MCF 10A (cell line): ENCODE data around the gene PKNOX2. TPM values are rescaled to one million over a fixed set of nuclear protein-coding genes. Genes with fewer than 3 reads are reported as not detected.

Experiments
- BruUV-seq: library from RNA; stranded (reverse); fragments of 400-500 nt; replicated peaks from 2 replicates; lab custom pipeline; 2021; lab: Mats Ljungman, UMichigan
- CTCF ChIA-PET: fragments of 300-600 bp; sonication (Branson Sonifier 250); formaldehyde crosslinking; extraction: SDS; loops from one replicate; lab custom pipeline; 2021; ENCODE audit warnings: antibody characterized with exemption, inconsistent platforms; lab: Yijun Ruan, JAX
- POLR2A ChIA-PET: fragments of 300-600, 350-650 bp; sonication (Branson Sonifier 250); formaldehyde crosslinking; extraction: SDS; loops from one replicate; lab custom pipeline; 2020; ENCODE audit warnings: antibody characterized with exemption, inconsistent platforms; lab: Yijun Ruan, JAX
- DNase-seq: peaks from one replicate; pipeline ENCODE4 v3.0.0-alpha.2; 2018; ENCODE audit not compliant: unreplicated experiment
- H3K27ac Mint-ChIP-seq: one replicate; pipeline ENCODE4 v1.8.0; 2022; ENCODE audit warnings: mild to moderate bottlenecking, low read depth, mixed read lengths; ENCODE audit not compliant: unreplicated experiment
- H3K27me3 Mint-ChIP-seq: one replicate; pipeline ENCODE4 v1.8.0; 2022; ENCODE audit warnings: mixed read lengths; ENCODE audit not compliant: insufficient read depth, unreplicated experiment
- H3K36me3 Mint-ChIP-seq: one replicate; pipeline ENCODE4 v1.8.0; 2022; ENCODE audit warnings: mild to moderate bottlenecking, moderate library complexity, mixed read lengths; ENCODE audit not compliant: insufficient read depth, unreplicated experiment
- H3K4me1 Mint-ChIP-seq: one replicate; pipeline ENCODE4 v1.8.0; 2022; ENCODE audit warnings: mixed read lengths; ENCODE audit not compliant: insufficient read depth, unreplicated experiment
- H3K4me3 Mint-ChIP-seq: one replicate; pipeline ENCODE4 v1.8.0; 2022; ENCODE audit warnings: mild to moderate bottlenecking, moderate library complexity, mixed read lengths; ENCODE audit not compliant: unreplicated experiment
- H3K9me3 Mint-ChIP-seq: one replicate; pipeline ENCODE4 v1.8.0; 2022; ENCODE audit warnings: mixed read lengths; ENCODE audit not compliant: unreplicated experiment
- CTCF ChIP-seq: fragments of 200-600 bp; IDR thresholded peaks from one replicate; pipeline ENCODE4 v1.8.0; 2022; ENCODE audit warnings: antibody characterized with exemption, mild to moderate bottlenecking; ENCODE audit not compliant: unreplicated experiment
- intact Hi-C: fragments of 100-400 bp; cut with micrococcal nuclease; formaldehyde crosslinking; loops from 2 replicates; pipeline ENCODE4 v1.14.1; 2022
- total RNA-seq: library from RNA; stranded (reverse); gene quantifications from 2 replicates; pipeline ENCODE4 v1.2.3, GENCODE V29; 2022

PKNOX2 gene
- total RNA-seq, 1 experiment from 2014 or later: not detected

- CTCF ChIA-PET: interaction anchor here (0.9 to 1.2 kb wide), 3 partner anchors 14 to 28 kb away, joined by 3 to 4 read pairs (median 3); no protein-coding TSS in a partner anchor
- intact Hi-C loops: no loop called here
- no peak for TF ChIP-seq CTCF
Observed at GRCh38 chr11:125376856-125377255, 212.3 kb downstream of the PKNOX2 start.

GRCh38 chr11:125378083-125378482 is 213.5 kb downstream of the PKNOX2 start:
- POLR2A ChIA-PET: no interaction called here
- DNase-seq: no peak
- Mint-ChIP-seq H3K4me1 (peaks cover 18% of the 10 kb centered on the region), H3K4me3 (no peak overlapping the region), H3K9me3 (no peaks in the 10 kb centered on the region), H3K36me3 (no peaks in the 10 kb centered on the region), H3K27ac (no peak overlapping the region), H3K27me3 (peaks cover 79% of the 10 kb centered on the region)
- intact Hi-C loops: no loop called here
- CTCF ChIA-PET: interaction anchor here (0.6 kb wide), 1 partner anchor 62 kb away, joined by 6 read pairs; no protein-coding TSS in a partner anchor
- TF ChIP-seq CTCF: no peak
- no TSS peak for BruUV-seq

More at GRCh38 chr11:125376856-125377255, 212.3 kb downstream of the PKNOX2 start:
- H3K27me3 Mint-ChIP-seq: peaks cover 80% of the 10 kb centered on the region
- H3K4me3 Mint-ChIP-seq: peak overlapping the region; percentile 17
- no peaks in the 10 kb centered on the region for H3K9me3 Mint-ChIP-seq
- BruUV-seq: no TSS peak
- POLR2A ChIA-PET: no interaction called here
- no peaks in the 10 kb centered on the region for H3K36me3 Mint-ChIP-seq
- H3K4me1 Mint-ChIP-seq: peaks cover 13% of the 10 kb centered on the region
- H3K27ac Mint-ChIP-seq: no peak overlapping the region
- peak; percentile 43 for DNase-seq

GRCh38 chr11:125378571-125378970 is 214.0 kb downstream of the PKNOX2 start:
- ChIA-PET POLR2A (no interaction called here), CTCF (interaction anchor here (0.6 kb wide), 1 partner anchor 62 kb away, joined by 6 read pairs; no protein-coding TSS in a partner anchor)
- no peak for DNase-seq
- Mint-ChIP-seq H3K27me3 (peaks cover 74% of the 10 kb centered on the region), H3K36me3 (no peaks in the 10 kb centered on the region), H3K27ac (no peak overlapping the region), H3K9me3 (no peaks in the 10 kb centered on the region), H3K4me1 (peaks cover 18% of the 10 kb centered on the region), H3K4me3 (no peak overlapping the region)
- no TSS peak for BruUV-seq
- intact Hi-C loops: no loop called here
- TF ChIP-seq CTCF: no peak

GRCh38 chr11:125379565-125379964 is 215.0 kb downstream of the PKNOX2 start:
- Mint-ChIP-seq H3K27me3 (peaks cover 69% of the 10 kb centered on the region), H3K9me3 (no peaks in the 10 kb centered on the region), H3K4me3 (no peak overlapping the region), H3K4me1 (peaks cover 18% of the 10 kb centered on the region), H3K36me3 (no peaks in the 10 kb centered on the region), H3K27ac (no peak overlapping the region)
- no TSS peak for BruUV-seq
- CTCF ChIA-PET: interaction anchor here (0.6 kb wide), 1 partner anchor 274 kb away, joined by 3 read pairs; no protein-coding TSS in a partner anchor
- no peak for DNase-seq
- intact Hi-C loops: no loop called here
- TF ChIP-seq CTCF: no peak
- POLR2A ChIA-PET: no interaction called here
